Measurements from ENCODE around the gene SDK2.

SDK2 gene

DNA sequence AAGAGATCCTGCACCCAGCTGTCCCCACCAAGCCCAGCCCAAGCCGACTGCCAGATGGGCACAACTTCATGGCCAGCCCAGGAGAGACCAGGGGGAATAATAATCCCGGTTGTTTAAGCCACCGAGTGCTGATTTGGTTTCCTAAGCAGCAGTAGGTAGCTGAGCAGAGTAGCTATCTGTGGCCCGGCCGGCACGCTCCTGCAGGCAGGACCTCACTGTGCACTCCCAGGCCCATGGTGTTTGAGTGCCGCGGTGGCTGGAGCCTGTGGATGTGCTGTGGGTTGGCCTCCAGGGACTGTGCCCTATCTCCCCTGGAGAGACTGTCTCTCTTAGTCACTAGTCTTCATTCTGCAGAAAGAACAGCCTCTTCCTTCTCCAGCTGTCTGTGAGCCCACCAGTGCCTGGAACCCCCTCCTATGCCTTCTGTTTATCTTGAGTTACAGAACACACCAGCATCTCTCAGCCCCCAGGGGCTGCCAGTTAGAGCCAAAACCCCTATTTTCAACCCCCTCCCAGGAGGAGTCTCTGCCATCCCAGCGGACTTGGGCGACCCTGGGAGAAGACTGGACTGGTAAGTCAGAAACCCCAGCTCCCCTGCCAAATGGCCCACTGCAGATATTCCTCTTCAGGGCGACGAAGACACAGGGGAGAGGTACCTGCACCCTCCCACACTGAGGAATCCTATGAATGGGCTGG, 152.0 kb downstream of the SDK2 start:
- H3K4me1 ChIP-seq (ENCODE audit: control insufficient read depth, insufficient read depth, low read length) = no peaks in the 10 kb centered on the region
- H3K36me3 ChIP-seq (ENCODE audit: control insufficient read depth, insufficient read depth, low read length) = no peaks in the 10 kb centered on the region
- no peak overlapping the region for H3K9ac ChIP-seq (ENCODE audit: low read length)
- peaks cover 2% of the 10 kb centered on the region for H3K27me3 ChIP-seq (ENCODE audit: control insufficient read depth, insufficient read depth, low read length)
- H3K27ac ChIP-seq (ENCODE audit: low read depth, low read length) = no peak overlapping the region
- no peak overlapping the region for H3K4me3 ChIP-seq (ENCODE audit: low read length)

DNA sequence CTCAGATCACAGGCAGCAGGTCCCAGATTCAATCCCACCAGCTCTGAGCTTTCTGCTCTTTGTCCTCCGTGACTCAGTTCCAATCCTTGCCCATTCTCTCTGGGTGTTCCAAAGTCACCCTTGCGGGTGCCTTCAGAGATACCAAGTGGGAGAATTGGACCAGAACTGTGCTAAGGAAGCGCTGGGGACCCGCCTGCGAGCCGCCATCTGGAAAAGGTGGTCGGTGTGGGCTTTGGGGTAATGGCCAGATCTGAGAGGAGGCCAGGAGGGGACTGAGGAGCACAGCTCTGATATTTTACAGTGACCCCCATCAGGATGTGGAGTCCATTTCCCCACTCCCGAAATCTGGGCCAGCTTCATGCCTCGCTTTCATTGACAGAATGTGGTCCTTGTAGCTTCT, 152.6 kb downstream of the SDK2 start:
- H3K27ac ChIP-seq (ENCODE audit: low read depth, low read length) = no peak overlapping the region

DNA sequence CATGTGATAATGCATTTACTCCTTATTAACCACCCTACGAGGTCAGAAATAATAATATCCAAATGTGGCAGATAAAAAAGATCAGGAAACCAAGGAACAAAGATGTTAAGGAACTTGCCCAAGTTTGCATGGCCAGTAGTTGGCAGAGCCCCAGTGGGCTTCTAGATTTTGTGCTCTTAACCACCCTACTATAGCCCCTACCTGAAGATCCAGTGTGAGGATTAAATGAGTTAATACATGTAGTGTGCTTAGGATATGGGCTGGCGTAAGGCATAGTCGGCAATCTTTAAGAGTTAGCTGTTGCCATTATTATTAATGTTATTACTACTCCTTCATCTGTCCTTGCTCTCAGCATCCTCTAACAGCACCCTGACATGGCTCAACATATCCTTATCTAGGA, 153.4 kb downstream of the SDK2 start:
- Histone ChIP-seq H3K36me3 (ENCODE audit: control insufficient read depth, insufficient read depth, low read length) (no peaks in the 10 kb centered on the region), H3K27ac (ENCODE audit: low read depth, low read length) (no peak overlapping the region), H3K9ac (ENCODE audit: low read length) (no peak overlapping the region), H3K4me1 (ENCODE audit: control insufficient read depth, insufficient read depth, low read length) (no peaks in the 10 kb centered on the region), H3K4me3 (ENCODE audit: low read length) (no peak overlapping the region), H3K27me3 (ENCODE audit: control insufficient read depth, insufficient read depth, low read length) (peaks cover 2% of the 10 kb centered on the region)

More for the DNA sequence above, 152.6 kb downstream of the SDK2 start:
- Histone ChIP-seq H3K9ac (ENCODE audit: low read length) (no peak overlapping the region), H3K27me3 (ENCODE audit: control insufficient read depth, insufficient read depth, low read length) (peaks cover 2% of the 10 kb centered on the region), H3K4me1 (ENCODE audit: control insufficient read depth, insufficient read depth, low read length) (no peaks in the 10 kb centered on the region), H3K36me3 (ENCODE audit: control insufficient read depth, insufficient read depth, low read length) (no peaks in the 10 kb centered on the region), H3K4me3 (ENCODE audit: low read length) (no peak overlapping the region)

DNA sequence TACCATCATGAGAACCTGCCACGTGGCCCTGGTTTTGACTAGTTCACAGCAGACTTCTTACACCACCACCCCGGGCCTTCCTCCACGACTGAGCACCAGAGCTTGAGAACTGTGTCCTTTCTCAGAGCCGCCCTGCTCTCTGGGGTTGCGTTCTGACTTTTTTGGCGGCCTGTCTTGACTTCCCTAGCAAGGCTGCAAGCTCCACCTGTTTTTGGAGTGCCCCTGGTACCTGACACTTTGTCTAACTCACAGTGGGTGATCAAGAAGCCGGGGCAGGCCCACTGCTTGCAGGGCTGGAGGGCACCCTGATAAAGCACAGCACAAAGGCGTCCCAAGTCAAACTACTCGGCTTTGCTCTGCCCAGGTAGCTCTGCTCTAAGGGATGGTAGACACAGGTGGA, 154.3 kb downstream of the SDK2 start:
- H3K36me3 ChIP-seq (ENCODE audit: control insufficient read depth, insufficient read depth, low read length) = no peaks in the 10 kb centered on the region
- H3K9ac ChIP-seq (ENCODE audit: low read length) = no peak overlapping the region
- no peaks in the 10 kb centered on the region for H3K4me1 ChIP-seq (ENCODE audit: control insufficient read depth, insufficient read depth, low read length)
- H3K27ac ChIP-seq (ENCODE audit: low read depth, low read length) = no peak overlapping the region
- no peak overlapping the region for H3K4me3 ChIP-seq (ENCODE audit: low read length)
- peaks cover 2% of the 10 kb centered on the region for H3K27me3 ChIP-seq (ENCODE audit: control insufficient read depth, insufficient read depth, low read length)

DNA sequence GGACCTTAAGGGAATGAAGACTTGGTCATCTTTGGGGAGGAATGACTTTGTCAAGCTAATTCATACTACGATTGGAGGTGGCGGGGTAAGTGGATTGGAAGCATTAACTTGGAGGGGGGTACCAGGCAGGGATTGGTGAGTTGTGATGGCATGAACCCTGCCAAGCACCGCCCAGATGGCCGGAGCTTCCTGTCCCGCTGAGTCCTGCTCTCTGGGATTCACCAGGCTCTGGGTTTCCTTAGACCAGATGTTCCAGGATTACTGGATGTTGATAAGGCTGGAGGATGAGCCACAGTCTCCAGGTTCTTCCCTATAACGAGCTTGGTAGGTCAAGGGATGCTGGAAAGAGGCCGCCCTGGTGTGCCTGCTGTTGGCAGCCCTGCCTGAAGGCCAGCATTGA, 154.9 kb downstream of the SDK2 start:
- Histone ChIP-seq H3K36me3 (ENCODE audit: control insufficient read depth, insufficient read depth, low read length) (no peaks in the 10 kb centered on the region), H3K9ac (ENCODE audit: low read length) (no peak overlapping the region), H3K4me1 (ENCODE audit: control insufficient read depth, insufficient read depth, low read length) (no peaks in the 10 kb centered on the region), H3K4me3 (ENCODE audit: low read length) (no peak overlapping the region), H3K27me3 (ENCODE audit: control insufficient read depth, insufficient read depth, low read length) (peaks cover 2% of the 10 kb centered on the region), H3K27ac (ENCODE audit: low read depth, low read length) (no peak overlapping the region)

DNA sequence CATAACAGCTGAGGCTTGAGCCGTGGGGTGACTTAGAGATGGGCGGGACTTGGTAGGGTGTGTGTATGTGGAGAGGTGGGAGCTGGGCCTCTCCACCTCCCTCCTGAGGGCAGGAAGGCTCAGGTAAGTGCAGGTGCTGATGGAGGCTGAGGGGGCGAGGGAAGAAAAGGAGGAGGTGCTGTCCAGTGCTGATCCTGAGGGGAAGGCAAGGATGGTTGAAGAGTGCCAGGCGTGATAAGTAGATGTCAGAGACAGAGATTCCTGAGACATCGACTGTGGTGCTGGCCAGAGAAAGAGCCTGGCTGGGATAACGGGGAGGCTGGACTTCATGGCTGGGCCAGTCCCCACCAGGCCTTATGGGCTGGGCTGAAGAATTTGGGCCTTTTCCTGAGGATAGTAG, 159.1 kb downstream of the SDK2 start:
- H3K4me3 ChIP-seq (ENCODE audit: low read length) = no peak overlapping the region
- no peak overlapping the region for H3K27ac ChIP-seq (ENCODE audit: low read depth, low read length)
- no peaks in the 10 kb centered on the region for H3K4me1 ChIP-seq (ENCODE audit: control insufficient read depth, insufficient read depth, low read length)
- no peaks in the 10 kb centered on the region for H3K27me3 ChIP-seq (ENCODE audit: control insufficient read depth, insufficient read depth, low read length)
- no peak overlapping the region for H3K9ac ChIP-seq (ENCODE audit: low read length)
- H3K36me3 ChIP-seq (ENCODE audit: control insufficient read depth, insufficient read depth, low read length) = no peaks in the 10 kb centered on the region

DNA sequence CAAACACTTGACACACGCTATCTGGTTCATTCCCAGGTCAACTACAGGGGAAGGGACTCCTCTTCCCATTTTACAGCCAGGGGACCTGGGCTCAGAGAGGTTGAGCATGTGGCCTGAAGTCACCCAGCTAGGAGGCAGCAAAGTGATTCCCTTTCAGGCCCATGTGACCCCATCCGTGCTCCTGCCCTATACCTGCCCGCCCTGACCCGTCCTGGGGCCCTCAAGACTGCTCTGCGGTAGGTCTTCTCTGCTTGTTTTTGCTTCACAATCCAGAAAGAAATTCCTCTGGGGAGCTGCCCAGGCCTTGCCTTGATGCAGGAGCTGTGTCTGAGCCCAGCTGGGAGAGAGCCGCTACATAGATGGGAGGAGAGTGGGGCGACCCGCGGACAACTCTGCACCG, 161.4 kb downstream of the SDK2 start:
- Histone ChIP-seq H3K4me1 (ENCODE audit: control insufficient read depth, insufficient read depth, low read length) (no peaks in the 10 kb centered on the region), H3K36me3 (ENCODE audit: control insufficient read depth, insufficient read depth, low read length) (no peaks in the 10 kb centered on the region), H3K27ac (ENCODE audit: low read depth, low read length) (no peak overlapping the region), H3K27me3 (ENCODE audit: control insufficient read depth, insufficient read depth, low read length) (no peaks in the 10 kb centered on the region), H3K4me3 (ENCODE audit: low read length) (no peak overlapping the region), H3K9ac (ENCODE audit: low read length) (no peak overlapping the region)

DNA sequence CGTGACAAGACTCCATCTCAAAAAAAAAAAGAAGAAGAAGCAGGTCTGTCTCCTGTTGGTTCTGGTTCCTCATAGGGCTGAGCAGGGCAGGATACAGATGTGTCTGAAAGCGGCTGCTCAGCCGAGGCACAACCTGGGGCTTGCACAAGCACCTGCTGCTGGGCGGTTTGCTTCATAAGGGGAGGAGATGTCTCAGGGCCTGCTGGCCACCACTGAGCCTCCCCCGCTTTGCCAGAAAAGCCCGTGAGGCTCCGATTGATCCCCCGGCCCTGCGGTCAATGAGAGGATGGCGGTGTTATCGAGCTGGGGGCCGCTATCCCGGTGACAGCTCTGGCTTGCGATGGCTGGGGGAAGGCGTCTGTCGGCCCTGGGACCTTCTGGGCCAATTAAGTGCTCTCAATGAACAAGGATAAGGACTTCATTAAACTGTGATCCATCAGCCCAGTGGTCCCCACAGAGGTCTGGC, 162.0 kb downstream of the SDK2 start:
- Histone ChIP-seq H3K36me3 (ENCODE audit: control insufficient read depth, insufficient read depth, low read length) (no peaks in the 10 kb centered on the region), H3K4me3 (ENCODE audit: low read length) (no peak overlapping the region), H3K27ac (ENCODE audit: low read depth, low read length) (no peak overlapping the region), H3K9ac (ENCODE audit: low read length) (no peak overlapping the region), H3K27me3 (ENCODE audit: control insufficient read depth, insufficient read depth, low read length) (no peaks in the 10 kb centered on the region), H3K4me1 (ENCODE audit: control insufficient read depth, insufficient read depth, low read length) (no peaks in the 10 kb centered on the region)

DNA sequence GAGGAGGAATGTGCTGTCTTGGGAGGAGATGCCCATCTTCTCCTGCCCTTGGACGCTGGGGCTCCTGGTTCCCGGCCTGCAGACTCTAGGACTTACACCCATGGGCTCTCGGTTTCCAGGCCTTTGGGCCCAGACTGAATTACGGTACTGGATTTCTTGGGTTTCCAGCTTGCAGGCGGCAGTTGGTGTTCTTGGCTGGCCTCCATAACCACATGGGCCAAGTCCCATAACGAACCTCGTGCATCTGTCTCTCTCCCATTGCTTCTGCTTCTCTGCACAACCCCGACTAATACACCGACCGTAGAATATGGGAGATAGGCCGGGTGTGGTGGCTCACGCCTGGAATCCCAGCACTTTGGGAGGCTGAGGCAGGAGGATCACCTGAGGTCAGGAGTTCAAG, 162.6 kb downstream of the SDK2 start:
- Histone ChIP-seq H3K4me3 (ENCODE audit: low read length) (no peak overlapping the region), H3K36me3 (ENCODE audit: control insufficient read depth, insufficient read depth, low read length) (no peaks in the 10 kb centered on the region), H3K9ac (ENCODE audit: low read length) (no peak overlapping the region), H3K4me1 (ENCODE audit: control insufficient read depth, insufficient read depth, low read length) (no peaks in the 10 kb centered on the region), H3K27me3 (ENCODE audit: control insufficient read depth, insufficient read depth, low read length) (no peaks in the 10 kb centered on the region), H3K27ac (ENCODE audit: low read depth, low read length) (no peak overlapping the region)

DNA sequence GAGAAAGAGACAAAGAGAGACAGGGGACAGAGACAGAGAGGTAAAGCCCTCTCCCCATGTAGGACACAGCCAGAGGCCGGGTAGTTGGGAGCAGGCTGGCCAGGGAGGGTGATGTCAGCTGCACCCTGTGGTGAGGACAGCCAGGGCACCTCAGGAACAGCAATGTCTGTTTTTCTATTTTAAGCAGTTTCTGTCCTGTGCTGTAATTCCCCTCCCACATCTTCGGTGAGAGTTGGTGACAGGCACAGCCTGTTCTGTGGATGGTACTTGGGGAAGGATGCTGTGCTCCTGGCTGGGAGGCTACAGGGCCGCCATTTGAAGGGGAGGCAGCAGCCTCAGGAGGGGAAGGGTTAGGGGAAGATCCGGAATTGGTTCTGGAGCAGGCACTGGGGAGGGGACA, 163.5 kb downstream of the SDK2 start:
- Histone ChIP-seq H3K9ac (ENCODE audit: low read length) (no peak overlapping the region), H3K4me3 (ENCODE audit: low read length) (no peak overlapping the region), H3K27me3 (ENCODE audit: control insufficient read depth, insufficient read depth, low read length) (no peaks in the 10 kb centered on the region), H3K36me3 (ENCODE audit: control insufficient read depth, insufficient read depth, low read length) (no peaks in the 10 kb centered on the region), H3K27ac (ENCODE audit: low read depth, low read length) (no peak overlapping the region), H3K4me1 (ENCODE audit: control insufficient read depth, insufficient read depth, low read length) (no peaks in the 10 kb centered on the region)

DNA sequence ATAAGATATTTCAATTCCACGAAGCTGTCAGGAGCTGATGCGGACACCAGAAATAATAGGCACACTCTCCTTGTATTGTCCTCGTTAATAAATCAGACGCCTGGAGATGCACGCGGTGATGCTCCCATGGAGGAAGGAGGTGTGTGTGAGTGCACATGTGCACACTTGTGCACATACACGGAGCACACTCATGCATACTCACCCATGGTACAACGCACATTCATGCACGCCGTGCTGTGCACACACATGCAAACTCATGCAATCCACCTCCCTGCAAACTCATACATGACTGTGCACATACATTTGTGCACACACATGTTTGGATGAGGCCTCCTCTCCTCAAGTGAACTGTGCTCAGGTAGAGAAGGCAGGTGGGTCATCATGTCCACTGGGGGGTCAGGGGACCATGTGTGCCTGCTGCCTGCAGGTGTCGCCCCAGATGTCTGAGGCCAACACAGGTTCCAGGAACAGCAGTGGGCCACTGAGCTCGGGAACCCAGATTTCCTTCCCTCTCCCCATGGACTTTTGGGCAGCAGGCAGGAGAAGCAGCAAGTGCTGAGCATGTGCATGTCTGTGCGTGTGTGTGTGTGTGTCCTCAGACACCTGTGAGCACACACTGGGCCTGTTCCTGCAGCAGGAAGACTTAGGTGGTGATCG, 165.3 kb downstream of the SDK2 start:
- Histone ChIP-seq H3K36me3 (ENCODE audit: control insufficient read depth, insufficient read depth, low read length) (no peaks in the 10 kb centered on the region), H3K27me3 (ENCODE audit: control insufficient read depth, insufficient read depth, low read length) (no peaks in the 10 kb centered on the region), H3K9ac (ENCODE audit: low read length) (no peak overlapping the region), H3K4me1 (ENCODE audit: control insufficient read depth, insufficient read depth, low read length) (no peaks in the 10 kb centered on the region), H3K4me3 (ENCODE audit: low read length) (no peak overlapping the region), H3K27ac (ENCODE audit: low read depth, low read length) (no peak overlapping the region)

DNA sequence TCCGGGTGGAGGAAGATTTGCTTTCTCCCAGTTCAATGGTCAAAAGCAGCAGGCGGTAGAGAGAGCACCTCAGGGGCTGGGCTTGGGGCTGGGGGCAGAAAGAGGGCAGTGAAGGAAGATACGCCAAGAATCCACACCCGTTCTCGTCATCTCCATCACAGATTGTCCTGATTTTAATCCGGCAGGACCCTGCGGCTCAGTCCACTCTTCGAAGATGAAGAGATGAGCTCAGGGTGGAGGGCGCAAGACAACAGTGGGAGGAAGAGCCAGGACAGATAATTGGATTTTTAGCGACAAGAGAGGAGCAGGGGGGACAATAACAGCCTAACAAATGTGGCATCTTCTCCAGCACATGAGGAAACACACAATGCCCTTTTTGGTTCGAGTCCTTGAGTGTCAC, 165.9 kb downstream of the SDK2 start:
- no peak overlapping the region for H3K4me3 ChIP-seq (ENCODE audit: low read length)
- no peaks in the 10 kb centered on the region for H3K27me3 ChIP-seq (ENCODE audit: control insufficient read depth, insufficient read depth, low read length)
- H3K36me3 ChIP-seq (ENCODE audit: control insufficient read depth, insufficient read depth, low read length) = no peaks in the 10 kb centered on the region
- H3K27ac ChIP-seq (ENCODE audit: low read depth, low read length) = no peak overlapping the region
- no peak overlapping the region for H3K9ac ChIP-seq (ENCODE audit: low read length)
- no peaks in the 10 kb centered on the region for H3K4me1 ChIP-seq (ENCODE audit: control insufficient read depth, insufficient read depth, low read length)

DNA sequence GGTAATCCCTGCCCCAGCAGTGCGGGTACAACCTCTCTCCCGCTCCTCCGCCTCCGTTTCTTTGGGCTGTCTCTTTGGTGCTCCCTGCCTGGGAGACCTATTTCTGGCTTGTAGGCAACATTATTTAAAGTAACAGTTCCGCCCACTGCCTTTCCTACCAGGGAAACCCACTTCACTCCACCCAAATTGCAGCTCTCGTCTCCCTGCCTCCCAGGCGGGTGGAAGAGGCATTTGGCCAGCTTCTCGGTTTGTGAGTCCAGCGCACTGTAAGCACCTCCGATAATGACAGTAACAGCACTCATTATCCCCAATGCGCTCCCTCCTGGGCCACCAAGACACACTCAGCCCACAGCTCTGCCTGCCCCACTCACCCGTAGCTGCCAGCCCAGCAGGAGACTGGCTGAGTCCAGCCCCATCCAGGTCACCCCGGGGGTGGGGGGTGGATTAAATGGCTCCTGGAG, 167.3 kb downstream of the SDK2 start:
- Histone ChIP-seq H3K27ac (ENCODE audit: low read depth, low read length) (no peak overlapping the region), H3K4me3 (ENCODE audit: low read length) (no peak overlapping the region), H3K9ac (ENCODE audit: low read length) (no peak overlapping the region), H3K4me1 (ENCODE audit: control insufficient read depth, insufficient read depth, low read length) (no peaks in the 10 kb centered on the region), H3K36me3 (ENCODE audit: control insufficient read depth, insufficient read depth, low read length) (no peaks in the 10 kb centered on the region), H3K27me3 (ENCODE audit: control insufficient read depth, insufficient read depth, low read length) (no peaks in the 10 kb centered on the region)

All from rectal smooth muscle tissue (tissue), 1 donor.